Liver (tissue), 3 donors: ENCODE measurements around the gene KRTAP5-10.

Source experiments
- ATF3 ChIP-seq: IDR thresholded peaks from 2 replicates; pipeline ENCODE4 v1.6.1; 2016; ENCODE audit warnings: antibody characterized with exemption
- CTCF ChIP-seq: fragments of 150-350 bp; IDR thresholded peaks from 2 replicates; pipeline ENCODE4 v1.5.1; 2017; ENCODE audit warnings: improper control_type of control experiment, low read depth, low read length; ENCODE audit not compliant: missing input control
- EGR1 ChIP-seq, 2 donors: IDR thresholded peaks; 2 replicates each; pipeline ENCODE4 v1.6.1; 2016 to 2018; ENCODE audit warnings: antibody characterized with exemption in 2 of 2, low read depth in 2 of 2
- FOXA1 ChIP-seq: IDR thresholded peaks from 2 replicates; pipeline ENCODE4 v1.6.1; 2016; ENCODE audit warnings: antibody characterized with exemption
- GABPA ChIP-seq, 2 donors: IDR thresholded peaks in 1 of 2; conservative IDR thresholded peaks in 1 of 2; 2 replicates each; pipeline ENCODE4 v1.6.1; 2016; ENCODE audit warnings: antibody characterized with exemption in 2 of 2, mild to moderate bottlenecking in 1 of 2, moderate library complexity in 1 of 2
- NR2F2 ChIP-seq: IDR thresholded peaks from 2 replicates; pipeline ENCODE4 v1.6.1; 2016; ENCODE audit warnings: antibody characterized with exemption
- RAD21 ChIP-seq, 2 donors: IDR thresholded peaks; 2 replicates each; pipeline ENCODE4 v1.6.1; 2016; ENCODE audit warnings: antibody characterized with exemption in 2 of 2, mild to moderate bottlenecking in 2 of 2
- REST ChIP-seq: IDR thresholded peaks from 2 replicates; pipeline ENCODE4 v1.6.1; 2016; ENCODE audit warnings: antibody characterized with exemption, mild to moderate bottlenecking
- RXRA ChIP-seq, 2 donors: IDR thresholded peaks; 2 replicates each; pipeline ENCODE4 v1.6.1; 2017 to 2018; ENCODE audit warnings: antibody characterized with exemption in 2 of 2, mild to moderate bottlenecking in 1 of 2
- TAF1 ChIP-seq: conservative IDR thresholded peaks from 2 replicates; pipeline ENCODE4 v1.6.1; 2016; ENCODE audit warnings: antibody characterized with exemption, mild to moderate bottlenecking
- YY1 ChIP-seq: IDR thresholded peaks from 2 replicates; pipeline ENCODE4 v1.6.1; 2016; ENCODE audit warnings: antibody characterized with exemption, mild to moderate bottlenecking
- TF ChIP-seq, protein P1 (sequence below): IDR thresholded peaks from 2 replicates; pipeline ENCODE4 v1.6.1; 2016; ENCODE audit warnings: antibody characterized with exemption
- TF ChIP-seq, protein P2 (sequence below): IDR thresholded peaks from 2 replicates; pipeline ENCODE4 v1.6.1; 2016; ENCODE audit warnings: antibody characterized with exemption
- donor health status: healthy.
- donor health status: healthy.

- TF ChIP-seq, protein P1, sequence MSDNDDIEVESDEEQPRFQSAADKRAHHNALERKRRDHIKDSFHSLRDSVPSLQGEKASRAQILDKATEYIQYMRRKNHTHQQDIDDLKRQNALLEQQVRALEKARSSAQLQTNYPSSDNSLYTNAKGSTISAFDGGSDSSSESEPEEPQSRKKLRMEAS: no peak
- TF ChIP-seq TAF1: no peak
- no peak for TF ChIP-seq CTCF
- TF ChIP-seq RXRA (IDR thresholded peaks at IDR 0.05): no peak
- TF ChIP-seq ATF3: no peak
- no peak for TF ChIP-seq REST
- TF ChIP-seq YY1: no peak
- TF ChIP-seq, protein P2, sequence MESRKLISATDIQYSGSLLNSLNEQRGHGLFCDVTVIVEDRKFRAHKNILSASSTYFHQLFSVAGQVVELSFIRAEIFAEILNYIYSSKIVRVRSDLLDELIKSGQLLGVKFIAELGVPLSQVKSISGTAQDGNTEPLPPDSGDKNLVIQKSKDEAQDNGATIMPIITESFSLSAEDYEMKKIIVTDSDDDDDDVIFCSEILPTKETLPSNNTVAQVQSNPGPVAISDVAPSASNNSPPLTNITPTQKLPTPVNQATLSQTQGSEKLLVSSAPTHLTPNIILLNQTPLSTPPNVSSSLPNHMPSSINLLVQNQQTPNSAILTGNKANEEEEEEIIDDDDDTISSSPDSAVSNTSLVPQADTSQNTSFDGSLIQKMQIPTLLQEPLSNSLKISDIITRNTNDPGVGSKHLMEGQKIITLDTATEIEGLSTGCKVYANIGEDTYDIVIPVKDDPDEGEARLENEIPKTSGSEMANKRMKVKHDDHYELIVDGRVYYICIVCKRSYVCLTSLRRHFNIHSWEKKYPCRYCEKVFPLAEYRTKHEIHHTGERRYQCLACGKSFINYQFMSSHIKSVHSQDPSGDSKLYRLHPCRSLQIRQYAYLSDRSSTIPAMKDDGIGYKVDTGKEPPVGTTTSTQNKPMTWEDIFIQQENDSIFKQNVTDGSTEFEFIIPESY: no peak
- TF ChIP-seq EGR1 (IDR thresholded peaks at IDR 0.05; ENCODE audit: low read depth in 2 of 2): no peak
- TF ChIP-seq FOXA1: no peak
- no peak for TF ChIP-seq NR2F2
- TF ChIP-seq GABPA (IDR thresholded peaks at IDR 0.05 in 1 of 2, conservative IDR thresholded peaks at IDR 0.05 in 1 of 2): no peak
- TF ChIP-seq RAD21 (IDR thresholded peaks at IDR 0.05): no peak
Observed at GRCh38 chr11:71554996-71555395, 10.4 kb upstream of the KRTAP5-10 start.
